ENCODE data around the gene UNC13A.

DNA sequence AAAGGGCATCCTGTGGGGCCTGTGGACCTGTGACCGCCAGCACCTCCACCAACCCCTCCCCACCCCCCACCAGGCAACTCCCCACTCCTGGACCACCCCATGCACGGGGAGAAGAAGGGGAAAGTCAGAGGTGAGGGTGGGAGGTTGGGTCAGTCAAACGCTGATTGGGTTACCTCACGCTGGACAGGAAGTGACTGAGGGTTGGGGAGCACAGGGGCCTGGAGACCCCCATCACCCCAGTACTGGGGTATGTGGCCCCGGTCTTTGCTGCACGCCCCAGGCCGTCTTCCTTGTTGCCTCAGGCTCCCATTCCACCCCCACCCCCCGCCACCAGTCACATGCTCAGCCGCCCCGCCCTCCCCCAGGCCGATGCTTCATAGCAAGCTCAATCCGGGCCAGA lies 73.7 kb downstream of the UNC13A start:
- TF ChIP-seq EZH2phosphoT487 (IDR thresholded peaks at IDR 0.05; ENCODE audit: borderline replicate concordance) = no peak
- TF ChIP-seq, protein P1, sequence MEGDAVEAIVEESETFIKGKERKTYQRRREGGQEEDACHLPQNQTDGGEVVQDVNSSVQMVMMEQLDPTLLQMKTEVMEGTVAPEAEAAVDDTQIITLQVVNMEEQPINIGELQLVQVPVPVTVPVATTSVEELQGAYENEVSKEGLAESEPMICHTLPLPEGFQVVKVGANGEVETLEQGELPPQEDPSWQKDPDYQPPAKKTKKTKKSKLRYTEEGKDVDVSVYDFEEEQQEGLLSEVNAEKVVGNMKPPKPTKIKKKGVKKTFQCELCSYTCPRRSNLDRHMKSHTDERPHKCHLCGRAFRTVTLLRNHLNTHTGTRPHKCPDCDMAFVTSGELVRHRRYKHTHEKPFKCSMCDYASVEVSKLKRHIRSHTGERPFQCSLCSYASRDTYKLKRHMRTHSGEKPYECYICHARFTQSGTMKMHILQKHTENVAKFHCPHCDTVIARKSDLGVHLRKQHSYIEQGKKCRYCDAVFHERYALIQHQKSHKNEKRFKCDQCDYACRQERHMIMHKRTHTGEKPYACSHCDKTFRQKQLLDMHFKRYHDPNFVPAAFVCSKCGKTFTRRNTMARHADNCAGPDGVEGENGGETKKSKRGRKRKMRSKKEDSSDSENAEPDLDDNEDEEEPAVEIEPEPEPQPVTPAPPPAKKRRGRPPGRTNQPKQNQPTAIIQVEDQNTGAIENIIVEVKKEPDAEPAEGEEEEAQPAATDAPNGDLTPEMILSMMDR (conservative IDR thresholded peaks at IDR 0.05; ENCODE audit: low read length) = no peak
